DOHH2 (cell line): ENCODE results near the gene ATF7IP2.

Experiments
- H3F3A ChIP-seq: fragments of 200-600 bp; sonication (generic), shearing (Covaris generic); 2 replicates; pipeline ENCODE4 v1.6.0; 2016; ENCODE audit warnings: antibody characterized with exemption, mild to moderate bottlenecking; ENCODE audit not compliant: control insufficient read depth, insufficient read depth
- H3K27ac ChIP-seq: fragments of 200-600 bp; sonication (generic); 2 replicates; pipeline ENCODE4 v1.5.1; 2014; ENCODE audit warnings: low read depth, mild to moderate bottlenecking, low read length, moderate library complexity
- H3K27me3 ChIP-seq: fragments of 200-600 bp; sonication (generic); 2 replicates; pipeline ENCODE4 v1.6.1; 2014; ENCODE audit warnings: mild to moderate bottlenecking, low read length, mixed read lengths; ENCODE audit not compliant: control insufficient read depth
- H3K36me3 ChIP-seq: fragments of 200-600 bp; sonication (generic); 2 replicates; pipeline ENCODE4 v1.6.1; 2014; ENCODE audit warnings: mild to moderate bottlenecking, low read length, moderate library complexity, mixed read lengths; ENCODE audit not compliant: control insufficient read depth
- H3K4me1 ChIP-seq: fragments of 200-600 bp; sonication (generic); 2 replicates; pipeline ENCODE4 v1.6.1; 2014; ENCODE audit warnings: mild to moderate bottlenecking, low read length, mixed read lengths; ENCODE audit not compliant: control insufficient read depth
- H3K4me2 ChIP-seq: fragments of 200-600 bp; sonication (generic); 2 replicates; pipeline ENCODE4 v1.6.0; 2014; ENCODE audit warnings: mild to moderate bottlenecking, low read length, moderate library complexity
- H3K4me3 ChIP-seq: fragments of 200-600 bp; sonication (generic); 2 replicates; pipeline ENCODE4 v1.5.1; 2014; ENCODE audit warnings: mild to moderate bottlenecking, low read length, mixed read lengths
- H3K79me2 ChIP-seq: fragments of 200-600 bp; sonication (generic); 2 replicates; pipeline ENCODE4 v1.6.1; 2014; ENCODE audit warnings: mild to moderate bottlenecking, low read length, mixed read lengths; ENCODE audit not compliant: control insufficient read depth
- H3K9me2 ChIP-seq: fragments of 200-600 bp; sonication (generic); replicated peaks from 2 replicates; pipeline ENCODE4 v1.6.1; 2014; ENCODE audit warnings: mild to moderate bottlenecking, low read length, mixed read lengths; ENCODE audit not compliant: control insufficient read depth
- H3K9me3 ChIP-seq: fragments of 200-600 bp; sonication (generic); 2 replicates; pipeline ENCODE4 v1.6.1; 2014; ENCODE audit warnings: antibody characterized with exemption, low read length, mixed read lengths; ENCODE audit not compliant: control insufficient read depth, insufficient read depth
- H4K20me1 ChIP-seq: fragments of 200-600 bp; sonication (generic); 2 replicates; pipeline ENCODE4 v1.6.0; 2014; ENCODE audit warnings: low read depth, mild to moderate bottlenecking, antibody characterized with exemption, low read length, moderate library complexity; ENCODE audit not compliant: control insufficient read depth, insufficient read depth
- EZH2phosphoT487 ChIP-seq: fragments of 200-600 bp; sonication (generic); IDR thresholded peaks from 2 replicates; pipeline ENCODE4 v1.6.1; 2017; ENCODE audit warnings: borderline replicate concordance, mild to moderate bottlenecking, antibody characterized with exemption, low read length, moderate library complexity, mixed read lengths
- TF ChIP-seq, protein P1 (sequence below): fragments of 200-600 bp; sonication (generic); IDR thresholded peaks from one replicate; pipeline ENCODE4 v1.5.1; 2014; ENCODE audit warnings: antibody characterized with exemption, mild to moderate bottlenecking, low read depth, low read length; ENCODE audit not compliant: poor library complexity, severe bottlenecking

The ATF7IP2 gene

DNA sequence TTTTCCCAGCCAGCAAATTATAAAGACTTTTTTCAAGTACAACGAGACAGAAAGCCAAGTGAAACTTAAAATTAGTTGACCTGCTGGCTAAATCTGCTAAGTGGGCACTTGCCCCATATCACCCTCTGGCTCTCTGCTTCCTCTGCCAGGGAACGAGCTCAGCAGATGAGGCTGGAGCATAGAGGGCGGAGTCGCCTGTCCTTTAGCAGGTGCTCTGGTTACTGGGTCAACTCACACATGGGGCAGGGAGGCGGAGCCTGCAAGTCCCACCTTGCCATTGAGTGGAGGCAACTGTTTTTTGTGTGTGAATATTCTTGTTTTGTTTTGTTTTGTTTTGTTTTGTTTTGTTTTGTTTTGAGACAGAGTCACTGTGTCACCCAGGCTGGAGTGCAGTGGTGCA, 132.0 kb downstream of the ATF7IP2 start:
- Histone ChIP-seq H3K79me2 (no peaks in the 10 kb centered on the region), H3K27me3 (no peaks in the 10 kb centered on the region), H3K4me2 (no peak overlapping the region), H4K20me1 (no peaks in the 10 kb centered on the region), H3K9me3 (no peaks in the 10 kb centered on the region), H3F3A (no peaks in the 10 kb centered on the region), H3K27ac (no peak overlapping the region), H3K4me3 (no peak overlapping the region), H3K9me2 (no peaks in the 10 kb centered on the region), H3K4me1 (peaks cover 19% of the 10 kb centered on the region), H3K36me3 (no peaks in the 10 kb centered on the region)
- TF ChIP-seq, protein P1, sequence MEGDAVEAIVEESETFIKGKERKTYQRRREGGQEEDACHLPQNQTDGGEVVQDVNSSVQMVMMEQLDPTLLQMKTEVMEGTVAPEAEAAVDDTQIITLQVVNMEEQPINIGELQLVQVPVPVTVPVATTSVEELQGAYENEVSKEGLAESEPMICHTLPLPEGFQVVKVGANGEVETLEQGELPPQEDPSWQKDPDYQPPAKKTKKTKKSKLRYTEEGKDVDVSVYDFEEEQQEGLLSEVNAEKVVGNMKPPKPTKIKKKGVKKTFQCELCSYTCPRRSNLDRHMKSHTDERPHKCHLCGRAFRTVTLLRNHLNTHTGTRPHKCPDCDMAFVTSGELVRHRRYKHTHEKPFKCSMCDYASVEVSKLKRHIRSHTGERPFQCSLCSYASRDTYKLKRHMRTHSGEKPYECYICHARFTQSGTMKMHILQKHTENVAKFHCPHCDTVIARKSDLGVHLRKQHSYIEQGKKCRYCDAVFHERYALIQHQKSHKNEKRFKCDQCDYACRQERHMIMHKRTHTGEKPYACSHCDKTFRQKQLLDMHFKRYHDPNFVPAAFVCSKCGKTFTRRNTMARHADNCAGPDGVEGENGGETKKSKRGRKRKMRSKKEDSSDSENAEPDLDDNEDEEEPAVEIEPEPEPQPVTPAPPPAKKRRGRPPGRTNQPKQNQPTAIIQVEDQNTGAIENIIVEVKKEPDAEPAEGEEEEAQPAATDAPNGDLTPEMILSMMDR: no peak
- TF ChIP-seq EZH2phosphoT487: no peak

DNA sequence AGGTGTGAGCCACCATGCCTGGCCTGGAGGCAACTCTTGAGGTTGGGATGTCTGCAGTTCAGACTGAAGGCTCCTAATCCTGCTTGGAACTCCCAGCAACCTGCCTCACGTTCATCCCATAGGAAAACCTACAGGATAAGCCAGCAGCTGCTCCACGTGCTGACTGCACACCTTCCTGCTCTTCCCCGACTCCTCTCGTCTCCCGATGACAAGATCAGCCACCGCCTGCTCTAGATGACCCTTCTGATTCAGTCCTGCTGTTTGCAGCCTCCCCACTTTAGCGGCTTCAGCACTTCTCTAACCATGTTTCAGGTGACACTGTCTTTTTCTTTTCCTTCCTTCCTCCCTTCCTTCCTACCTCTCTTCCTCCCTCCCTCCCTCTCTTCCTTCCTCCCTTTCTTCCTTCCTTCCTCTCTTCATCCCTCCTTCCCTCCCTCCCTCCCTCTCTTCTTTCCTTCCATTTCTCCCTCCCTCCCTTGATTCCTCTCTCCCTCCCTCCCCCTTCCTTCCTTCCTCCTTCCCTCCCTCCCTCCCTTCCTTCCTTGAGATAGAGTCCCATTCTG, 132.7 kb downstream of the ATF7IP2 start:
- Histone ChIP-seq H3K9me2 (no peaks in the 10 kb centered on the region), H3K4me2 (no peak overlapping the region), H3K27me3 (no peaks in the 10 kb centered on the region), H4K20me1 (no peaks in the 10 kb centered on the region), H3F3A (no peaks in the 10 kb centered on the region), H3K36me3 (no peaks in the 10 kb centered on the region), H3K4me3 (no peak overlapping the region), H3K79me2 (no peaks in the 10 kb centered on the region), H3K4me1 (peaks cover 12% of the 10 kb centered on the region), H3K27ac (no peak overlapping the region), H3K9me3 (no peaks in the 10 kb centered on the region)
- TF ChIP-seq EZH2phosphoT487: no peak
- TF ChIP-seq, protein P1: no peak

DNA sequence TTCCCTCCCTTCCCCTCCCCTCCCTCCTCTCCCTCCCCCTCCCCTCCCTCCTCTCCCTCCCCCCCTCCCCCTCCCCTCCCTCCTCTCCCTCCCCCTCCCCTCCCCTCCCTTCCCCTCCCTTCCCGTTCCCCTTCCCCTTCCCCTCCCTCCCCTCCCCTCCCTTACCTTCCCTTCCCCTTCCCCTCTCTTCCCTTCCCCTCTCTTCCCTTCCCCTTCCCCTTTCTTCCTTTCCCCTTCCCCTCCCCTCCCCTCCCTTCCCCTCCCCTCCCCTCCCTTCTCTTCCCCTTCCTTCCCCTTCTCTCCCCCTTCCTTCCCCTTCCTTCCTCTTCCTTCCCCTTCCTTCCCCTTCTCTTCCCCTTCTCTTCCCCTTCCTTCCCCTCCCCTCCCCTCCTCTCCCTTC, 133.4 kb downstream of the ATF7IP2 start:
- Histone ChIP-seq H3K27ac (no peak overlapping the region), H3K9me2 (no peaks in the 10 kb centered on the region), H3K36me3 (no peaks in the 10 kb centered on the region), H3K4me3 (no peak overlapping the region), H3K9me3 (no peaks in the 10 kb centered on the region), H4K20me1 (no peaks in the 10 kb centered on the region), H3K27me3 (no peaks in the 10 kb centered on the region), H3K79me2 (no peaks in the 10 kb centered on the region), H3K4me1 (peaks cover 7% of the 10 kb centered on the region), H3F3A (no peaks in the 10 kb centered on the region), H3K4me2 (no peak overlapping the region)
- TF ChIP-seq, protein P1: no peak
- no peak for TF ChIP-seq EZH2phosphoT487
